GM21529 (cell line): ENCODE data around the gene CALML4.
"Not testable (repeated sequence)": the region's sequence is repeated elsewhere in the genome, so short reads cannot be mapped to it uniquely, and the experiment has no call there.

Experiments
- ATAC-seq: cut with Tn5 transposase; IDR thresholded peaks from one replicate; pipeline ENCODE4 v1.9.1; 2021; ENCODE audit not compliant: unreplicated experiment

The CALML4 gene

GRCh38 chr15:68204776-68205557 is at the start of gene CALML4:
Gene CALML4 (minus strand): TSS chr15:68205332. CDS start chr15:68205247, 85 bp downstream.
- no peak for ATAC-seq

- ATAC-seq = no peak
Measured at GRCh38 chr15:68252925-68253534, 47.9 kb upstream of the CALML4 start.

GRCh38 chr15:68249058-68249713 is 44.1 kb upstream of the CALML4 start:
- ATAC-seq = no peak

GRCh38 chr15:68244235-68244634 is 39.1 kb upstream of the CALML4 start:
- ATAC-seq = no peak

GRCh38 chr15:68241088-68241935 is 36.2 kb upstream of the CALML4 start:
- ATAC-seq = no peak

GRCh38 chr15:68239025-68239424 is 33.9 kb upstream of the CALML4 start:
- no peak for ATAC-seq

GRCh38 chr15:68235022-68235421 is 29.9 kb upstream of the CALML4 start:
- no peak for ATAC-seq

GRCh38 chr15:68234520-68234919 is 29.4 kb upstream of the CALML4 start:
- ATAC-seq = not testable (repeated sequence)

- ATAC-seq = no peak
Measured at GRCh38 chr15:68234060-68234459, 28.9 kb upstream of the CALML4 start.

- no peak for ATAC-seq
Measured at GRCh38 chr15:68232937-68233336, 27.8 kb upstream of the CALML4 start.

- ATAC-seq = no peak
Measured at GRCh38 chr15:68232449-68232848, 27.3 kb upstream of the CALML4 start.

- ATAC-seq = no peak
Measured at GRCh38 chr15:68231102-68231818, 26.1 kb upstream of the CALML4 start.

- peak; percentile 10 for ATAC-seq
Measured at GRCh38 chr15:68230157-68231100, 25.3 kb upstream of the CALML4 start.

GRCh38 chr15:68229386-68230156 is 24.4 kb upstream of the CALML4 start, which contains the start of gene CLN6:
Gene CLN6 (minus strand): TSS chr15:68229728. CDS start chr15:68229584, 144 bp downstream.
- ATAC-seq = peak; percentile 61

GRCh38 chr15:68228971-68229385 is 23.8 kb upstream of the CALML4 start:
- peak; percentile 9 for ATAC-seq

- ATAC-seq = no peak
Measured at GRCh38 chr15:68228143-68228970, 23.2 kb upstream of the CALML4 start.

- ATAC-seq = no peak
Measured at GRCh38 chr15:68227643-68228142, 22.6 kb upstream of the CALML4 start.
